Transverse colon (tissue), 4 donors: ENCODE data around the gene IL6R. TPM values are rescaled to one million over a fixed set of nuclear protein-coding genes. Genes with fewer than 3 reads are reported as not detected.

Experiments used
- DNase-seq: peaks from one replicate; pipeline ENCODE4 v3.0.0-alpha.2; 2019
- H3K27ac ChIP-seq, 4 donors: fragments of 200-600 bp; sonication (generic); 2 replicates each; pipeline ENCODE4 v1.5.1; 2016 to 2018; ENCODE audit warnings: inconsistent platforms in 4 of 4
- H3K27me3 ChIP-seq: fragments of 200-600 bp; sonication (generic); 2 replicates; pipeline ENCODE4 v1.5.1; 2017; ENCODE audit warnings: inconsistent platforms
- H3K36me3 ChIP-seq, 4 donors: fragments of 200-600 bp; sonication (generic); 2 replicates each; pipeline ENCODE4 v1.5.1; 2017 to 2019; ENCODE audit warnings: inconsistent platforms in 4 of 4
- H3K4me1 ChIP-seq, 4 donors: fragments of 200-600 bp; sonication (generic); 2 replicates each; pipeline ENCODE4 v1.5.1; 2017 to 2020; ENCODE audit warnings: inconsistent platforms in 4 of 4
- H3K4me3 ChIP-seq, 4 donors: fragments of 200-600 bp; sonication (generic); 1 replicate in 1 of 4; 2 replicates in 3 of 4; pipeline versions ENCODE4 v1.5.1 to v1.6.1; 2017 to 2019; ENCODE audit warnings: inconsistent platforms in 4 of 4
- H3K9me3 ChIP-seq, 2 donors: fragments of 200-600 bp; sonication (generic); 2 replicates each; pipeline ENCODE4 v1.5.1; 2017 to 2019; ENCODE audit warnings: inconsistent platforms in 2 of 2
- CTCF ChIP-seq, 5 experiments: fragments of 200-600 bp in 3 of 5; fragments of 450-650 bp in 2 of 5; sonication (generic) in 3 of 5; IDR thresholded peaks; 1 replicate in 2 of 5; 2 replicates in 3 of 5; pipeline ENCODE4 v1.5.1; 2016 to 2017; ENCODE audit warnings: antibody characterized with exemption in 5 of 5, inconsistent platforms in 3 of 5, mild to moderate bottlenecking in 2 of 5, moderate library complexity in 1 of 5
- EP300 ChIP-seq: sonication (generic); formaldehyde crosslinking; IDR thresholded peaks from one replicate; pipeline ENCODE4 v1.6.1; 2017; ENCODE audit warnings: antibody characterized with exemption, low read depth
- POLR2A ChIP-seq: fragments of 450-650 bp; IDR thresholded peaks from one replicate; pipeline ENCODE4 v1.6.1; 2016; ENCODE audit warnings: antibody characterized with exemption, mild to moderate bottlenecking, moderate library complexity
- POLR2AphosphoS5 ChIP-seq, 3 donors: sonication (generic); formaldehyde crosslinking; IDR thresholded peaks; one replicate each; pipeline ENCODE4 v1.6.1; 2016; ENCODE audit warnings: antibody characterized with exemption in 3 of 3
- WGBS, 2 donors: methylation state at CpG; one replicate each; pipeline ENCODE4 v1.1.5; 2018; ENCODE audit warnings: low coverage in 1 of 2; 5-methylcytosine and 5-hydroxymethylcytosine counted together
- in situ Hi-C, 4 donors: fragments of 200-750 bp; cut with MboI; loops; one replicate each; pipeline versions ENCODE4 v1.15.0 to v1.15.1; 2017; ENCODE audit warnings: low sequenced_read_pairs in 3 of 4, low pct_ligation_motif_present in 1 of 4, low pct_unique_long_range_greater_than_20kb in 1 of 4
- intact Hi-C: fragments of 100-400 bp; cut with DNase I; formaldehyde crosslinking; loops from one replicate; pipeline ENCODE4 v1.15.1; 2023; ENCODE audit warnings: low total_unique reads
- total RNA-seq, 4 donors: library from RNA; depleted of rRNA; stranded (reverse); fragments of >200 nt; gene quantifications; one replicate each; pipeline ENCODE4 v1.1.0, GENCODE V29; 2016

Gene IL6R
- total RNA-seq, 4 donors from 2014 or later, result 10.7 to 107 (median 77.3) TPM

- TF ChIP-seq CTCF (IDR thresholded peaks at IDR 0.05) (no peak), EP300 (no peak), POLR2AphosphoS5 (IDR thresholded peaks at IDR 0.05) (no peak), POLR2A (no peak)
- intact Hi-C loops (no loop called here), in situ Hi-C loops (no loop called here)
- H3K27ac ChIP-seq, result peak overlapping the region; percentile 86 to 93 (median 90)
- no peak overlapping the region for H3K4me3 ChIP-seq
- H3K9me3 ChIP-seq, result no peaks in the 10 kb centered on the region
- no peak for DNase-seq
- H3K36me3 ChIP-seq, result no peaks in the 10 kb centered on the region
- H3K4me1 ChIP-seq, result peaks cover 52 to 83% (median 67%) of the 10 kb centered on the region in 4 donors
- 77 to 86% methylated on average over 1 to 9 of the region's 9 CpGs for WGBS, 2 donors
- H3K27me3 ChIP-seq, result no peaks in the 10 kb centered on the region
These were observed 28.1 kb downstream of the IL6R start for GRCh38 chr1:154433161-154433764.

DNA sequence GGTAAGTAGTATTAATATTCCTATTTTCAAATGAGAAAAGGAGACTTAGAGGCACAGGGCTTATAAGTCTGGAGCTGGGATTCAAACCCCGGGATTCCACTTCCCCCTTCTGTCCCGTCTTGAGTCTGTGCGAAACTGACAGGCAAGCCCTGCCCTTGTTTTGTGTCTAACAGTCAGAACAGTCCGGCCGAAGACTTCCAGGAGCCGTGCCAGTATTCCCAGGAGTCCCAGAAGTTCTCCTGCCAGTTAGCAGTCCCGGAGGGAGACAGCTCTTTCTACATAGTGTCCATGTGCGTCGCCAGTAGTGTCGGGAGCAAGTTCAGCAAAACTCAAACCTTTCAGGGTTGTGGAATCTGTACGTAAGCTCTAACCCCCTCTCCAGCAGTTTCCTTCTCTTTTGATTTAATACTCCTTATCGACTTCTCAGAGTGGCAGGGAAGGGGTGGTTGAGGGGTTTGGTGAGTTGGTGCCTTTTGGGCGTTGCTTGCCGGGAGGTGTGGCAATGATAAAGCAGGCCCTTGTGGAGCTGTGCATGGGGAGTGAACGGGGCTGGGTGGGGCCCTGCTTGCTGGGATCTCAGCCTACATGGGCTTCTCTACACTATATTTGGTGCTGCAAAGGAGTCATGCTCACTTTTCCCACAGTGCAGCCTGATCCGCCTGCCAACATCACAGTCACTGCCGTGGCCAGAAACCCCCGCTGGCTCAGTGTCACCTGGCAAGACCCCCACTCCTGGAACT is 29.4 kb downstream of the IL6R start:
- Histone ChIP-seq H3K27ac (peak overlapping the region; percentile 86 to 93 (median 90)), H3K4me3 (peak overlapping the region in 2 of 4 donors; percentile 3 to 11), H3K27me3 (no peaks in the 10 kb centered on the region), H3K9me3 (no peaks in the 10 kb centered on the region), H3K36me3 (no peaks in the 10 kb centered on the region), H3K4me1 (peaks cover 40 to 83% (median 68%) of the 10 kb centered on the region in 4 donors)
- peak; percentile 80 for DNase-seq
- in situ Hi-C loops, result no loop called here
- intact Hi-C loops, result no loop called here
- TF ChIP-seq POLR2A (peak; percentile 23), CTCF (IDR thresholded peaks at IDR 0.05) (no peak), EP300 (peak; percentile 22), POLR2AphosphoS5 (IDR thresholded peaks at IDR 0.05) (peak; percentile 34 to 72 (median 65))
- WGBS, 2 donors, result 45% methylated on average over 18 of the region's 18 CpGs; no CpG with 5 or more reads in 1 of the 2 donors

DNA sequence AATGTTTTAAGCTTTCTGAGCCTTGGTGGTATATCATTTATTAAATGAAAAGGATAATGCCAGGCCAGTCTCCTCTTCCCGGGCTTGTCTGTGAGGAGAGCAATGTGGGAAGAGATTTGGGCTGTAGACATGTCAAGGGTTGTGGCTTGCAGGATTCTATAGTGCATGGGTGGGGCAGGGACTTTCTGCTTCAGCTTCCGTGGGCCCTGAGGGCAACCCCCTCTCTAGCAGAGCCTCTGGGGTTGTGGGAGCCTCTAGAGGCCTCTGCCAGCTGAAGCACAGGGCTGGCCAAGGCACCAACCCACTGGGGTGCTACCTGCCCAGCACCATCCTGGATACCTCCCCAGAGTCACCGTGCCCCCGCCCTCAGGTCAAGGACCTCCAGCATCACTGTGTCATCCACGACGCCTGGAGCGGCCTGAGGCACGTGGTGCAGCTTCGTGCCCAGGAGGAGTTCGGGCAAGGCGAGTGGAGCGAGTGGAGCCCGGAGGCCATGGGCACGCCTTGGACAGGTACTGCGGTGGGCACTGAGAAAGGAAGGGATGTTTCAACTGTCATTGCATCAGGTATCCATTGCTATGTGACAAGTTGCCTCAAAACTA is 30.6 kb downstream of the IL6R start:
- peak overlapping the region in 1 of 4 donors; percentile 3 for H3K4me3 ChIP-seq
- peaks cover 35 to 83% (median 62%) of the 10 kb centered on the region in 4 donors for H3K4me1 ChIP-seq
- H3K36me3 ChIP-seq, result no peaks in the 10 kb centered on the region
- in situ Hi-C loops (no loop called here), intact Hi-C loops (no loop called here)
- WGBS, 2 donors, result 92% methylated on average over 14 of the region's 15 CpGs; no CpG with 5 or more reads in 1 of the 2 donors
- DNase-seq, result no peak
- no peaks in the 10 kb centered on the region for H3K9me3 ChIP-seq
- TF ChIP-seq POLR2AphosphoS5 (IDR thresholded peaks at IDR 0.05) (no peak), POLR2A (no peak)
- peak overlapping the region; percentile 86 to 93 (median 90) for H3K27ac ChIP-seq
- no peaks in the 10 kb centered on the region for H3K27me3 ChIP-seq

GRCh38 chr1:154436433-154436832 is 31.3 kb downstream of the IL6R start:
- H3K4me3 ChIP-seq, result peak overlapping the region in 1 of 4 donors; percentile 3
- H3K9me3 ChIP-seq, result no peaks in the 10 kb centered on the region
- H3K36me3 ChIP-seq, result no peaks in the 10 kb centered on the region
- TF ChIP-seq CTCF (IDR thresholded peaks at IDR 0.05) (no peak), POLR2AphosphoS5 (IDR thresholded peaks at IDR 0.05) (no peak), POLR2A (no peak), EP300 (no peak)
- in situ Hi-C loops (no loop called here), intact Hi-C loops (no loop called here)
- H3K27ac ChIP-seq, result peak overlapping the region; percentile 86 to 93 (median 90)
- DNase-seq, result no peak
- WGBS, 2 donors, result 89 to 93% methylated on average over 5 to 9 of the region's 9 CpGs
- no peaks in the 10 kb centered on the region for H3K27me3 ChIP-seq
- peaks cover 30 to 83% (median 62%) of the 10 kb centered on the region in 4 donors for H3K4me1 ChIP-seq
